GM19372 (cell line): Measurements from ENCODE around the gene DNAI1.
A peak's percentile ranks its signal among the peaks of the same experiment; 100 is the strongest.

Source experiments
- ATAC-seq: cut with Tn5 transposase; IDR thresholded peaks from one replicate; pipeline ENCODE4 v1.9.1; 2021; ENCODE audit warnings: mild to moderate bottlenecking, low read depth, moderate library complexity; ENCODE audit not compliant: unreplicated experiment

Gene DNAI1

DNA sequence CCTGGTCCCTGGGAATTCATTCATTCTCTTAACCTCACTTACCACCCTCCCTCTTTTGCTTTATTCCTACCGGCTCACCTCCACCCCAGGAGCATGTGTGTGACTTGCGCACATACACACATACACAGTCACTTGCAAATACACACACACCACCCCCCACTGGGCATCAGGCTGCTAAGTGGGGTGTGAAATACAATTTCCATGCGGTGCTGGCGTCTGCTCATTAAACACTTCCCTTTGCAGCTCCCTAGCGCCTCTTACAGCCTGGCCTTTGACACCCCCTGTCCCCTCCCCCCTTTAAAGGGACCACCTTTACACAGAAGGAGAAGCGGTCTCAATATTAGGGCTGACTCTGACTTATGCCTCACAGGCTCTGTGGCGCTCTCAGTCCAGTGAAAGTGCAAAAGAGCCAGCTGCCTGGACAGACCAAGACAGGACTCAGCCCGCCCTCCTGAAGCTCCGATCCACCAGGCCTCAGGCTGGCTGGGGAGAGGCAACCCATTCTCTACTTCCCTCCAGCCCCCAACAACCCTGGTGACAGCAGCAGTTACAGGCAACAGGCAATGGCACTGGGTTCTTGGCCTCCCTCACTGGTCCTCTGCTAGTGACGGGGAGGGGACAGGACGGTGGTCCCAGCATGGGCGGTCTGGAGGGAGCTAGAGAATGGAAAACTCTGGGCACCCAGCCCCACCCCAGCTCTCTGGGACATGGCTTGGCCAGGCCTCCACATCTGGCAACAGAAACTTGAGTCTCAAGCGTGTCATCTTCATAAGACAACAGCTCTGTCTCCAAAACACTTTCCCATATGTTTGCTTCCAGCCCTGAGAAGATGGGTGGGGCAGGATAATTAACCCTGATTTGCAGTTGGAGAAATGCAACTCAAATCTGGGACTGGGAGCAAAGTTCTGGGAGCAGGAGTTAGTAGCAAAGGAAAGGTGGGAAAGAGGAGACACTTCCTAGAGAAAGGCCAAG lies 52.2 kb downstream of the DNAI1 start:
- no peak for ATAC-seq

DNA sequence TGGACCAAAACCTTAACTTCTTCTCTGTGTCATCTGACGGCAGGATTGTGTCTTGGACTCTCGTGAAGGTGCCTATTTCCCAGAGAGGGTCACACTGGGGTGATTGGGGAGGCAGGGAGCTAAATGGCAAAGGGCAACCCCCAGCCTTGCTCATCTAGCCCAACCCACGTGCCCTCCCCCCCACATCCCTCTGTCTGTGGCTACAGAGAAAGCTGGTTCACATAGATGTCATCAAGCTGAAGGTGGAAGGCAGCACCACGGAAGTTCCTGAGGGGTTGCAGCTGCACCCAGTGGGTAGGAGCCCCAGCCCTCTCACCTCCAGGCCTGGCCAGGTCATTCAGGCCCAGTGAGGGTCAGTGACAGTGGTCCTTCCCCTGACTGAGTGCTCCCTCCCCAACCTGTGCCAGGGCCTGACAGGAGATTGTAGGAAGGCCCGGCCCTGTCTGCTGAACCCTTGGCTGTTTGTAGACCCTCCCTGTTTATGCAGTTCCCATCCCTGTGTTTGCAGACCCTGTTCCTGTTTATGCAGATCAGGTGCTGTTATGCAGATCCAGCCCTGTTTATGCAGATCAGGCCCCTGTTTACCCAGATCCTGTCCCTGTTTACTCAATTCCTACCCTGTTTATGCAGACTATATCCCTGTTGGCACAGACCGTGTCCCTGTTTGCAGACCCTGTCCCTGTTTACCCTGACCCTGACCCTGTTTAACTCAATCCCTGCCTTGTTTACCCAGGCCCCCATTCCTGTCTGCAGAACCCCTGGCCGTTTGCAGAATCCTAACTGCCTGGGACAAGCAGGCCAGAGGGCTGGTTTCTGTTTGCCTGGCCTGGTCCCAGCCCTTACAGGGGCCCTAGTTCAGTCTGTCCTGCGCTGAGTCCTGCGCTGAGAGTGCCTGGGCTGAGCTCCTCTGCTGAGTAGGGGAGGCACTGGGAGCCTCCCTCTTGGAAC lies 53.8 kb downstream of the DNAI1 start:
- no peak for ATAC-seq

DNA sequence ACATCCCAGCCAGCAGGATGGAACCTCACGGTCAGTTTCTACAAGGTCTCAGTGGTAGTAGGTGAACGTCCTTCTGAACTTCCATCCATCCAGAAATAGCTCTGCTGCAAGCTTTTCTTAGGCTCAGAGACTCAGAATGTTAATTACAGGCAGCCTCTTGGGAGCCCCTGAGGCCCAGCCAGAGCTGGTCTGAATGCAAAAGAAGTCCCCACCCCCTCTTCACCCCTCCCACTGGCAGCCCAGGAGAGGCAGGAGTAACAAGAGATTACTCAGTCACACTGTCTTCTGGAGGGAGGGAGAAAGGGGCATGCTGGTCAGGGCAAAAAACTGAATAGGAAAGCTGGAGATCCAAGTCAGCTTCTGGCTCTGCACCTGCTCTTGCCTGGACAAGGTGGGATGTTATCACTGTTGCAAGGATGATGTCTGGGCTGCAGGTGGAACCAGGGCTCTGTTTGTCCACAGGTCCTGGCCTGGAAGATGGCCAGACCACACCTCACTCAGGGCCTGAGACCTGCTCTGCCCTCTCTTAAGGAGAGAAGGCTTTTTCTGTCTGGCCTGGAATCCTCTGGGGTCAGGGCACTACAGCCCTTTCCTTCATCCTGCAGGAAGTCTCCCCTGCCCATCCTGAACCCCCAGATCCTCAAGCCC lies 55.1 kb downstream of the DNAI1 start:
- ATAC-seq: no peak

DNA sequence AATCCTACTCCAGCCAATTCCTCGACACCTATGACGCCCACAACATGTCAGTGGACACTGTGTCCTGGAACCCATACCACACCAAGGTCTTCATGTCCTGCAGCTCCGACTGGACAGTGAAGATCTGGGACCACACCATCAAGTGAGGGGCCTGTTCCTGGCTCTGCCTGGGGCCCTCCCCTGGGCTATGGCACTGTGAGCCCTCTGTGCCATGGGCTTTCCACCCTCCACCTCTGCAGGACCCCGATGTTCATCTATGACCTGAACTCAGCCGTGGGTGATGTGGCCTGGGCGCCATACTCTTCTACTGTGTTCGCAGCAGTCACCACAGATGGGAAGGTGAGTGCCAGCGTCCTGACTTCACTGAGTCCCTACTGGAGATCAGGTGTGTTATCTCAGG lies 55.8 kb downstream of the DNAI1 start:
- no peak for ATAC-seq

DNA sequence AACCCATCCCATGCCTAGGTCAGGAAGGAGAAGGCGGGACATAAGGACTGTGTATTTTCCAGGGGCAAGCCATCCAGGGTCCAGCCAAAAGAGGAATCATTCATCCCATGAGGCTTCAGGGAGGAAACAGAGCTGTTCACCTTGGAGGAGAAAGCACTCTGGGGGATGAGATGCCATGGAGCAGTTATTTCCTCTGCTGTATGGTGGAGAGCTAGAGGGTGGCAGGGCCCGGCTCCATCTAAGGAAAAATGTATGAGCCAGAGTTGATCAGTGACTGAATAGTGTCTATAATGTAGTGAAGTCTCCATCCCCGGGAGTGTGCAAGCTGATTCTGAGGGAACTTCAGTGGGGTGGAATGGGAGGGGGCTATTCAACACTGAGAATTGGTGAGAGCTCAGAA lies 56.2 kb downstream of the DNAI1 start:
- ATAC-seq: no peak

DNA sequence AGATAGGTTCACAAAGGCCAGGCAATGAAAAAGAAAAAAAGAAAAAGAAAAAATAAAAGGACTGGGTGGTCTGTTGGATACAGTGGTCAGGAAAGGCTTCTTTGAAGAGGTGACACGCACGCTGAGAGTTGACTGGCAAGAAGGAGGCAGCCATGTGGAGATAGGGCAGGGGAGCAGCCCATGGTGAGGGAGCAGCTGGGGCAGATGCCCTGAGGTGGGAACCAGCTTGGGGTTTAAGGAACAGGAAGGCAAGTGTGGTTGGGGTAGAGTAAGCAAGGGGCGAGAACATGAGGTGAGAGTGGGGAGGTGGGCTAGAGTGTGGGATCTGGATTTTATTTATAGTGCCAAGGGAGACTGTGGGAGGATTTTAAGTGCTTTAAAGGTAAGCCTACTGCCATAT lies 57.4 kb downstream of the DNAI1 start:
- ATAC-seq: no peak

DNA sequence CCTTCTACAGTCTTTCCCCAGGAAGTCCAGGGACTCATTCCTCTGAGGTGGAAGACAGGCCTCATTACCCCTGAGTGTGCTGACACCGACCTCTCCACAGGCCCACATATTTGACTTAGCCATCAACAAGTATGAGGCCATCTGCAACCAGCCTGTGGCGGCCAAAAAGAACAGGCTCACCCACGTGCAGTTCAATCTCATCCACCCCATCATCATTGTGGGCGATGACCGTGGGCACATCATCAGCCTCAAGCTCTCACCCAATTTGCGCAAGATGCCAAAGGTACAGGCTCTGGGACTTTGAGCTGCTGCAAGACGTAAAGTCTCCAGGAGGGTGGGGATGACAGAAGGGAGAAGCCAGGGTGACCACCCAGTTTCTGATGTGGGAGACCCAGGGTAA lies 58.6 kb downstream of the DNAI1 start:
- no peak for ATAC-seq

DNA sequence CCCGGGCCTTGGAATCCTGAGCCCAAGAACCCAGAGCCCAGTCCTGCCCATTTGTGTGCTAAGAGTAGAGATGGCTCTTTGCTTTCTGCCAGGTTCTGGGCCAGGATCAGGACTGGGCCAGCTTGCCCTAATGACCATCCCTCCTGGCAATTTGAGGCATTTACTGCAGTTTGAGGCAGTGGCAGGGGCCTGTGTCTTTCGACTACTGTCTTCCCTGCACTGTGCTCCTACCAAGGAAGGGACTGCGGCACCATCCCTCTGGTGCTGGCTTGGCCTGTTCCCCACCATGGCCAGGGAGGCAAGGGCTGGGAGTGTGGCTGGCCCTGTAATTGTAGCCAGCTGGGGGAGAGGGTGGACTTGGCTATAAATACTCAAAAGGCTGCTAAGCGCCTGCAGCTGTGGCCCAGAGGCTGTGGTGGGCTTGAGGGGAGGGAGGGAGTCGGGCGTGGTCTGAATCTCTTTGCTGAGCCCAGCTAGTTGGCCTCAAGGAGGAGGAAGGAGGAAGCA lies 59.6 kb downstream of the DNAI1 start:
- no peak for ATAC-seq

DNA sequence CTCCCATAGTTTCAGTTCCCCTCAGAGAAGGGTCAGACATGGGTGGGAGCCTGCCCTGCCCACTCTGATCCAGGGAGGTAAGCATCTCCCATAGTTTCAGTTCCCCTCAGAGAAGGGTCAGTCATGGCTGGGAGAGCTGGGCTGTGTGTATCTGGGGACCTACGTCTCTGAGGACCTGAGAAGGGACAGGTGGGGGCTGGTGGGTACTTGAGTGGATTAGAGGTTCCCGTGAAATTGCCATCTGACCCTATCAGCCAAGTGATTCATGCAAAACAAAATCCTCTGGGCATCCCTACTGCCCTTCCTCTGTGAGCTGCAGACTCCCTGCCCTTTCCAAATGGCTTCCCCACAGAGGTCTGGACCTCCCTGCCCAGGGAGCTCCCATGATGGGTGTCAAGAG lies 60.3 kb downstream of the DNAI1 start:
- ATAC-seq: no peak

DNA sequence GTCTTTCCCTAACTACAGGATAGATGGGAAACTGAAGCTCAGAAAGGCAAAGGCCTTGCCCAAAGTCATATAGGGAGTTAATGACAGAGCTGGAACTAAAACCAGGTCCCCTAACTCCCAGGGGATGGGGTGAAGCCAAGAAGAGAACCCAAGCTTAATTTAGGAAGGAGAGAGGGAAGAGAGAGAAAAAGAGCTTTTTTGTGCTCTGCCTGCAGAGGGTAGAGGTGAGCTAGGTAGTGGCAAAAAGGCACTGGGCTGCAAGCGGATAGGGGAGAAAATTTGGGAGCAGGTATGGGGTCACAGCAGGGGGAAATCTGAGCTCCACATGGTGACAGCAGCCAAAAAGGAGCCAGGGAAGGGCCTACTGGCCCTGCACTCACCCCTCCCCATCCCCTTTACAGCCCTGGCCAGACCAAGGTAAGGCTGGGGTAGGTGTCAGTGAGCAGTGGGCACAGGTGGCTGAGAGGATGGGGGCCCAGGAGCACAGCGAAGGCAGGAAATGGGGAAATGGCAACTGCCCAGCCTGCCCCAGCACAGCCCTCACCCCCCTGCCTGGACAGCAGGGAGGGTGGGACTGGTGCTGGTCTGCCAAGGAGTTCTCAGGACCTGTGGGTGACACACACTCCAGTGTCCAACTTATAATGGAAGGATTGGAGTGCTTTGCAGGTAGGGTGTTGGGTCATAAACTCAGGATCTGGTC lies 60.9 kb downstream of the DNAI1 start:
- ATAC-seq: no peak

DNA sequence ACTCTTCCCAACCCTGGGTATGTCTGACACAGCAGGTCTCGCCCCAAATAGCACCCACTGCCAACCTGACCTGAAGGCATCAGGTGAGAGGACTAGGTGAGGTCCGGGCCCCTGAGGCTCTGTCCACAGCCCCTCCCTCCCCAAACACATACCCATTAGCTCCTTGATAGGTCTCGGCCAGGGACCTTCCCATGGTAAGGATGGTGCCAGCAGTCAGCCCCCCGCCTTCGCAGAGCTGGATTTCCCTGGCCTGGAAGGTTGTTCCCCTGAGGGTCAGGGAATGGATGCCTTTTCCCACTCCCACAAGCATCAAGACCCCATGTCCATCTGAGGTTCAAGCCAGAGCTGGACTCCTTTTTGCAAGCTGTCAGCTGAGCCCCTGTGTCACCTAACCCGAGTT lies 61.5 kb downstream of the DNAI1 start:
- no peak for ATAC-seq

DNA sequence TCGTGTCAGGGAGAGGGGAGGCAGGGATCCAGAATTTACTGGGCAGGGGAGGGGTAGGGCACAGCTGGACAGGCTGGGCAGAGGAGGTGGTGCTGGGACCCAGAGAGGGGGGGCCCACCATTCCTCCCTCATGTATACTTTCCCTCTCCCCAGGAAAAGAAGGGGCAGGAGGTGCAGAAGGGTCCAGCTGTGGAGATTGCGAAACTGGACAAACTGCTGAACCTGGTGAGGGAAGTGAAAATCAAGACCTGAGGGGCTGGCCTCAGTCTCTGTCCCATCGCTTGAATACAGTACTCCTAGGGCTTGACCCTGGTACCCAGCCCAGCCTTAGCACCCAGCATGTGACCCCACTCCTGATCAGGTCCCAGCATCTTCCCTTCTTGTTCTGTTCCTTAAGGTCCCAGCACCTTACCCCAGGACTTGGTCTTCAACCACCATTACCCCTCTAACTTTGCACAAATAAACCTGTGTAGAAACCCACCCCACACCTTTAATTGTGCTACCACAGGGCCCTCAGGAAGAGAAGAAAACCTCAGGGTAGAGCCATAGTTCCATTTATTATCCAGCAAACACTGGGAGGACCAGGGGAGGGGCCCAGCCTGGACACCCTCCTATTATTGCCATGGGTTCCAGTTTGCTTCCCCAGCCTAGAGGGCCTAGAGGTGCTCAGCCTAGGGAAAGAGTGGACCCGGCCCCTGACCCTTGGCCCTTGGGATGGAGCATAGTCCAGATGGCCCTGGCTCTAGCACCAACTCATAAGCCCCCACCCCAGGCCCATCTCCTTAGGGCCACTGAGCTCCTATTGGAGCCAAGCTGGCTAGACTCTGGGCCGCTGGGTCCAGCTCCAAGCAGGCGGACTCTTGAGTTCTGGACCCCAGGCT lies 62.1 kb downstream of the DNAI1 start:
- no peak for ATAC-seq

DNA sequence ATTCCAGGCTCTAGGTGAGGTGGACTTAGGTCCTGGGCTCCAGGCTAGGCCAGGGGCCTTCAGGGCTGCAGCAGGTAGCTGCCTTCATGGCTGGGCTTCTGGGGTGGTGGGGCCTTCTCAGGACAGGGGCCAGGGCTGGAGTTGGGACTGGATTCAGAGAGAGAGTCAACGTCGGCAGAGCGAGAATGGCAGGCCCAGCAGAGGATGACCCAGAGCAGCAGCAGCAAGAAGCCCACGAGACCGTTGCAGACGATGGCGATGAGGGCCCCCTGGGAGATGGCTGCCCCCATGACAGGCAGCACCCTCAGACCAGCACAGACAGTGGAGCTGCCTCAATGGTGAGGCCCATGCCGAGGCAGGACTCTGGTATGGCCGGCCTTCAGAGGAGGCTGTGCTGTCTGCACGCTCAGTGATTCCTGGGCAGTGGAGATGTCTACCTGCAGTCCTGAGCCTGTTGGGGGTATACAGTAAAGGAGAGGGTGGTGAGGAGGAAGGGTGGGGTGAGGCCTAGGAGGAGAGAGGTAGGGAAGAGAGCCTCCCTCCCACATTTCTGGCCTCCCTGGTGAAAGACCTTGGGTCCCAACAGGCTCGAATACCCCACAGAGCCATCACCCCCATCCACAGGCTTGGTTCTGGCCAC lies 62.9 kb downstream of the DNAI1 start:
- no peak for ATAC-seq

DNA sequence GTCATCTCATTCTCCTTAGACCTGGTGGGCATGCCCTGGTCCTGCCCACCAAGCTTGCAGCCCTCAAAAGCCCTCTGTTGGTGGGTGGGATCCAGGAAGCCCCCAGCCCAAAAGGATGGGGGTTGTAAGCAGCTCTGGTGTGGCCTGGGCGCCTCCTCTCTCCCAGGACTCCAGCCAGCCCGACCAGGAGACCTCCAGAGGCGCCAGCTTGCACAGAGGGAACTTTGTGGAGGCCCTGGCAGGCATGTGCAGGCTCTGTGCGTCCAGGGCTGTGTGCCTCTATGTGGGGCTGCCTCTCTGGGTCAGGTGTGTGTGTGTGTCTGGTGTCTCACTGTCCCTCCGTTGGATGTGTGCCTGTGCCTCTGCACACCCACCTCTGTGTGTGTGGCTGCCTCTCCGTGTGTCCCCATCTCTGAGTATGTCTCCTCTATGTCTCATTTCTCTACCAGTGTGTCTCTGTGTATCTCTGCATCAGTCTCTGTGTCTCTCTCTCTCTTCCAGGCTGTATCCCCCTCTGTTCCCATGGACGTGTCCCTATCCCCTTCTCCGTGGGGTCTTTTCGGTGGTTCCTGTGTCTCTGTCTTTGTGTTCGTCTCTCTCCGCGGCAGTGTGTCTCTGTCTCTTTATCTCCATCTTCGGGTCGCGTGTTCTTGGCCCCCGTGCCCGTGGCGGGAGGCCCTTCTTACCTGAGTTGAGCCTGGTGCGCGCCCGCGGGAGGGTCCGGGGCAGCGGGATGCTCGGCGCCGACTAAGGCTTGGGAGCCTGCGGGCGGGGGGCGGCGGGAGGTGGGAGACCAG lies 63.7 kb downstream of the DNAI1 start:
- no peak for ATAC-seq

DNA sequence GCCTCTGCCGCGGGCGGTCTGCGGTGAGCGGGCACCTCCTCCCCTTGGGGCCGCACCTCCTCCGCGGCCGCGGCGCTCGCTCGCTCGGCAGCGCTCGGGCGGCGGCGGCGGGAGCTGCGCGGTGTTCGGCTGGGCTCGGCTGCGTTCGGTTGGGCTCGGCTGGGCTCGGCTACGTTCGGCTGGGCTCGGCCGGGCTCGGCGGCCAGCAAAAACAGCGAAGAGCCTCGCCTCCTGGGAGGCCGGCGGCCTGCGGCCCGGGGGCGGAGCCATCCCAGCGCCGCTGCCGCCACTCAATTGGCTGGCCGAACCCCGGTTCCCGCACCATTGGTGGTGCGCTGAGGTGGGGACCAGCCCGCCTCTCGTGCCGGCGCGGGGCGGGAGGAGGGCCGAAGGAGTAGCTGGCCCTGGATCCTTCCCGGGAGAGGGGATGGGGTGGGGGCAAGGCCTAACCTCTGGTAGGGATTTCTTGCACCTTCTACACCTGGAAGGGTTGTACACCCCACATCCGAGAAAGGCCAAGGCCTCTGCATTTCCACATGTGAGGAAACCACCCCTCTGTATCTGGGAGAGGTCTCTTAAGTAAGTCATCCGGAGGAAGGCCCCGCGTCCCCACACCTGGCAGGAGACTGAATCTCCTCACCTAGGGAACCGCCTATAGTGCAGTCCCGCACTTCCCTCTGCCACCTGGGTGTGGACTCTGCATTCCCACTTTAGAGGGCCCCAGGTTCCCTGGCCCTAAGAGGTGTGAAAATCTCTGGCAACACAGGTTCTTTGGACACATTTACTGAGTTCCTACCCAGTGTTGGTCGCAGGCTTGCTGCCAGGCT lies 64.6 kb downstream of the DNAI1 start, which contains the start of gene ENHO:
ENHO (minus strand) TSS at position 20 of the 827 bp plus-strand sequence. CDS start 1,295 bp downstream, outside the sequence.
- ATAC-seq: peak; percentile 91

DNA sequence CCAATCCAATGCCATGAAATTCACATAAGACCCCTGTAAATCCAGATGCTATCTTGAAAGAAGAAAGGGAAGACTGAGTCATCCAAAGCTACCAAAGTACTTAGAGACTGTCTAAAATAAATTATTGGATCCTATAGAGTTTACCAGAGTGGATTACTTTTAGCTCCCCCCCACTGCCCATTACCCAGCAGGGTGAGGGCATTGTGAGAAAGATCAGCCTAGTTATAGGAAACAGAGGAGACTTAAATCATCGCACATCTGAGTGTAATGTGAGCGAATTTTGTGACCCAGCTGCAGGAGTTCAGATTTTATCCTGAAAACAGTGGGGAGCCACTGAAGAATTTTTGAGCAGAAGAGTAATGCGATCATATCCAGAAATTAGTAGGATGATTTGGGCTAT lies 65.7 kb downstream of the DNAI1 start:
- ATAC-seq: no peak

DNA sequence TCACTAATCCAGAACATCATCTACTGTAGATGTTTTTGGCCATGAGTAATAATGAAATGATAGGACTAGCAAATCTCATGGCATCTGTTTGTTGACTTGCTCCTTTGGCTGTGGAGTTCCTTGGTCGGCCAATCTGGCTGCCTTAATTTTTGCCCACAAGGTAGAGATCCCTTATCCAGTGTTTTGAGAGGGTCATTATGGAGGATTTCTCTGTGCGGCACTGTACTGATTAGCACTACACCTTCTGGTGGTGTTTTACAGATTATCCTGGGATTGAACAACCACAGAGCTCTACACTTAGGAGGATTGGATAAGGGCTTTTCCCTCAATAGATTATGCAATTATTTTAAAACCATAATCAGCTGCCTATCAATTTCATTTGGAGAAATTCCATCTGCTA lies 67.4 kb downstream of the DNAI1 start:
- ATAC-seq: no peak
